Aorta (tissue), 5 donors: ENCODE measurements around the gene GRHPR. TPM values are rescaled to one million over a fixed set of nuclear protein-coding genes. Genes with fewer than 3 reads are reported as not detected.

Source experiments
- ATAC-seq: fragments of 200-7000 bp; cut with Tn5 transposase; one replicate; pipeline ENCODE4 v1.9.1; 2022; ENCODE audit warnings: moderate library complexity; ENCODE audit not compliant: low FRiP score
- DNase-seq, 2 donors: peaks; one replicate each; pipeline ENCODE4 v3.0.0-alpha.2; 2020
- H3K27ac ChIP-seq, 2 donors: one replicate each; pipeline ENCODE4 v1.5.1; 2013; ENCODE audit warnings: low read length in 2 of 2, mild to moderate bottlenecking in 2 of 2, moderate library complexity in 2 of 2, control low read depth in 1 of 2, inconsistent platforms in 1 of 2, low read depth in 1 of 2
- H3K27me3 ChIP-seq, 2 donors: one replicate each; pipeline ENCODE4 v1.6.1; 2013; ENCODE audit warnings: control low read depth in 1 of 2, low read length in 1 of 2, mild to moderate bottlenecking in 1 of 2, moderate library complexity in 1 of 2; ENCODE audit not compliant: insufficient read depth in 2 of 2, control insufficient read depth in 1 of 2
- H3K36me3 ChIP-seq, 2 donors: one replicate each; pipeline ENCODE4 v1.6.1; 2013; ENCODE audit warnings: control low read depth in 1 of 2, low read length in 1 of 2, mild to moderate bottlenecking in 1 of 2; ENCODE audit not compliant: insufficient read depth in 2 of 2, control insufficient read depth in 1 of 2
- H3K4me1 ChIP-seq, 2 donors: one replicate each; pipeline ENCODE4 v1.6.1; 2013; ENCODE audit warnings: low read length in 2 of 2, control low read depth in 1 of 2, mild to moderate bottlenecking in 1 of 2, moderate library complexity in 1 of 2; ENCODE audit not compliant: insufficient read depth in 2 of 2, control insufficient read depth in 1 of 2
- H3K4me3 ChIP-seq, 2 donors: one replicate each; pipeline ENCODE4 v1.5.1; 2013; ENCODE audit warnings: low read length in 2 of 2, control low read depth in 1 of 2, mild to moderate bottlenecking in 1 of 2
- H3K9me3 ChIP-seq: one replicate; pipeline ENCODE4 v1.6.1; 2013; ENCODE audit warnings: mild to moderate bottlenecking, low read length; ENCODE audit not compliant: control insufficient read depth
- WGBS, 2 donors: extraction: QIAGEN DNeasy Blood & Tissue Kit; methylation state at CpG; one replicate each; pipeline ENCODE4 v1.1.7; 2013; 5-methylcytosine and 5-hydroxymethylcytosine counted together
- intact Hi-C, 2 donors: fragments of 100-400 bp; cut with DNase I; formaldehyde crosslinking; loops; one replicate each; pipeline versions ENCODE4 v1.14.2 to v1.15.0; 2022
- polyA plus RNA-seq, 2 donors: library from polyadenylated mRNA; stranded (reverse); fragments of 200-250 nt; gene quantifications; one replicate each; pipeline ENCODE4 v1.2.3, GENCODE V29; 2013
- total RNA-seq, 2 donors: library from RNA; stranded (reverse); fragmentation: NEBNext Ultra II Directional; extraction: Animal tissue kit (Norgen Biotek cat#: 25700); gene quantifications; one replicate each; pipeline ENCODE4 v1.2.1, GENCODE V29; 2021
- donor health status: healthy with polysubstance abuse.
- donor health status: Bipolar disorder and iron deficiency.
- donor health status: DM: no; HTN: no; CAD: no.
- donor health status: DM: no; HTN: no; CAD: no.
- donor health status: DM: yes; HTN: yes; CAD: no.

Gene GRHPR
- total and polyA plus RNA-seq, 4 donors = 59.4 to 99.7 (median 74.1) TPM

- 14 to 15% methylated on average over 22 of the region's 22 CpGs for WGBS, 2 donors
- intact Hi-C loops = no loop called here
- Histone ChIP-seq H3K27ac (peak overlapping the region in 1 of 2 donors; percentile 46), H3K4me3 (no peak overlapping the region), H3K27me3 (no peaks in the 10 kb centered on the region), H3K9me3 (no peaks in the 10 kb centered on the region), H3K4me1 (no peaks in the 10 kb centered on the region), H3K36me3 (no peaks in the 10 kb centered on the region)
- ATAC-seq (peak; percentile 87), DNase-seq (peak; percentile 77 to 81)
Observed at GRCh38 chr9:37415011-37415719, 7.3 kb upstream of the GRHPR start.

GRCh38 chr9:37417252-37417803, 5.2 kb upstream of the GRHPR start:
- intact Hi-C loops = no loop called here
- Histone ChIP-seq H3K4me3 (no peak overlapping the region), H3K36me3 (no peaks in the 10 kb centered on the region), H3K9me3 (no peaks in the 10 kb centered on the region), H3K27me3 (no peaks in the 10 kb centered on the region), H3K27ac (no peak overlapping the region), H3K4me1 (no peaks in the 10 kb centered on the region)
- ATAC-seq (no peak), DNase-seq (peak in 1 of 2 donors; percentile 46)
- 93 to 96% methylated on average over 9 of the region's 9 CpGs for WGBS, 2 donors

- Histone ChIP-seq H3K9me3 (no peaks in the 10 kb centered on the region), H3K4me3 (no peak overlapping the region), H3K4me1 (no peaks in the 10 kb centered on the region), H3K27me3 (no peaks in the 10 kb centered on the region), H3K27ac (no peak overlapping the region), H3K36me3 (no peaks in the 10 kb centered on the region)
- ATAC-seq (no peak), DNase-seq (peak in 1 of 2 donors; percentile 59)
- WGBS, 2 donors = 89 to 93% methylated on average over 9 of the region's 9 CpGs
- intact Hi-C loops = no loop called here
Observed at GRCh38 chr9:37417857-37418618, 4.5 kb upstream of the GRHPR start.

- intact Hi-C loops = no loop called here
- 96 to 97% methylated on average over 5 of the region's 5 CpGs for WGBS, 2 donors
- no peak overlapping the region for H3K27ac ChIP-seq
- no peak overlapping the region for H3K4me3 ChIP-seq
- no peak for ATAC-seq
- peak in 1 of 2 donors; percentile 61 for DNase-seq
- H3K27me3 ChIP-seq = no peaks in the 10 kb centered on the region
- no peaks in the 10 kb centered on the region for H3K36me3 ChIP-seq
- no peaks in the 10 kb centered on the region for H3K4me1 ChIP-seq
- H3K9me3 ChIP-seq = no peaks in the 10 kb centered on the region
Observed at GRCh38 chr9:37419204-37419603, 3.3 kb upstream of the GRHPR start.

- H3K36me3 ChIP-seq = no peaks in the 10 kb centered on the region
- no peaks in the 10 kb centered on the region for H3K9me3 ChIP-seq
- 85 to 93% methylated on average over 12 of the region's 12 CpGs for WGBS, 2 donors
- no peaks in the 10 kb centered on the region for H3K4me1 ChIP-seq
- DNase-seq = peak in 1 of 2 donors; percentile 9
- H3K27me3 ChIP-seq = no peaks in the 10 kb centered on the region
- ATAC-seq = no peak
- H3K27ac ChIP-seq = no peak overlapping the region
- intact Hi-C loops = loop anchor here in 1 of 2 donors (5.0 kb wide), 1 partner anchor 42 kb away; no protein-coding TSS in a partner anchor
- H3K4me3 ChIP-seq = no peak overlapping the region
Observed at GRCh38 chr9:37420271-37421215, 2.0 kb upstream of the GRHPR start.

- 63 to 64% methylated on average over 8 of the region's 8 CpGs for WGBS, 2 donors
- intact Hi-C loops = loop anchor here (2.0 to 5.0 kb wide), 4 partner anchors 40 to 301 kb away; partner anchors contain the start of genes ZBTB5 (in 1 of the 2) and ZCCHC7 (in 1 of the 2)
Observed at GRCh38 chr9:37421914-37422288, 595 bp upstream of the GRHPR start.

GRCh38 chr9:37423508-37423907, 1.0 kb downstream of the GRHPR start:
- Histone ChIP-seq H3K27ac (no peak overlapping the region), H3K9me3 (no peaks in the 10 kb centered on the region), H3K4me3 (no peak overlapping the region), H3K4me1 (no peaks in the 10 kb centered on the region), H3K36me3 (no peaks in the 10 kb centered on the region), H3K27me3 (no peaks in the 10 kb centered on the region)
- 52 to 64% methylated on average over 2 of the region's 2 CpGs for WGBS, 2 donors
- DNase-seq (peak in 1 of 2 donors; percentile 13), ATAC-seq (no peak)
- intact Hi-C loops = loop anchor here (2.0 to 5.0 kb wide), 4 partner anchors 39 to 303 kb away; partner anchors contain the start of genes ZBTB5 (in 1 of the 2) and ZCCHC7 (in 1 of the 2)

More at GRCh38 chr9:37421914-37422288, 595 bp upstream of the GRHPR start:
- ATAC-seq (peak; percentile 39), DNase-seq (peak in 1 of 2 donors; percentile 74)
- no peaks in the 10 kb centered on the region for H3K4me1 ChIP-seq
- H3K9me3 ChIP-seq = no peaks in the 10 kb centered on the region
- peak overlapping the region in 1 of 2 donors; percentile 55 for H3K4me3 ChIP-seq
- no peaks in the 10 kb centered on the region for H3K27me3 ChIP-seq
- no peaks in the 10 kb centered on the region for H3K36me3 ChIP-seq
- peak overlapping the region in 1 of 2 donors; percentile 6 for H3K27ac ChIP-seq

GRCh38 chr9:37424204-37424685, 1.7 kb downstream of the GRHPR start:
- 66 to 69% methylated on average over 8 of the region's 8 CpGs for WGBS, 2 donors
- H3K9me3 ChIP-seq = no peaks in the 10 kb centered on the region
- H3K4me1 ChIP-seq = no peaks in the 10 kb centered on the region
- H3K27ac ChIP-seq = no peak overlapping the region
- no peaks in the 10 kb centered on the region for H3K27me3 ChIP-seq
- H3K4me3 ChIP-seq = no peak overlapping the region
- H3K36me3 ChIP-seq = no peaks in the 10 kb centered on the region
- DNase-seq (peak in 1 of 2 donors; percentile 40), ATAC-seq (no peak)
- intact Hi-C loops = loop anchor here in 1 of 2 donors (5.0 kb wide), 1 partner anchor 38 kb away; no protein-coding TSS in a partner anchor
